Right cardiac atrium (tissue), 5 donors: ENCODE data around the gene PACS1. TPM values are rescaled to one million over a fixed set of nuclear protein-coding genes. Genes with fewer than 3 reads are reported as not detected.
"Not testable (repeated sequence)": the region's sequence is repeated elsewhere in the genome, so short reads cannot be mapped to it uniquely, and the experiment has no call there.

ENCODE experiments used
- ATAC-seq, 2 donors: fragments of 200-7000 bp; cut with Tn5 transposase; one replicate each; pipeline versions ENCODE4 v1.8.0 to v1.9.1; 2020; ENCODE audit warnings: moderate library complexity in 2 of 2, mild to moderate bottlenecking in 1 of 2
- DNase-seq, 3 donors: peaks; one replicate each; pipeline ENCODE4 v3.0.0-alpha.2; 2020
- H3K27ac ChIP-seq: one replicate; pipeline ENCODE4 v1.5.1; 2013; ENCODE audit warnings: mild to moderate bottlenecking, low read length, control low read depth, moderate library complexity
- H3K27me3 ChIP-seq: one replicate; pipeline ENCODE4 v1.6.1; 2013; ENCODE audit not compliant: control insufficient read depth, insufficient read depth
- H3K4me1 ChIP-seq: one replicate; pipeline ENCODE4 v1.6.1; 2013; ENCODE audit warnings: low read length; ENCODE audit not compliant: control insufficient read depth, insufficient read depth
- H3K4me3 ChIP-seq: one replicate; pipeline ENCODE4 v1.5.1; 2013; ENCODE audit warnings: low read length, control low read depth
- H3K9me3 ChIP-seq: one replicate; pipeline ENCODE4 v1.6.1; 2013; ENCODE audit warnings: low read length; ENCODE audit not compliant: control insufficient read depth
- WGBS: extraction: QIAGEN DNeasy Blood & Tissue Kit; methylation state at CpG from one replicate; pipeline ENCODE4 v1.1.7; 2013; 5-methylcytosine and 5-hydroxymethylcytosine counted together
- intact Hi-C, 4 donors: fragments of 100-400 bp; cut with DNase I; formaldehyde crosslinking; loops; one replicate each; pipeline versions ENCODE4 v1.11.0 to v1.14.0; 2022 to 2023
- polyA plus RNA-seq: library from polyadenylated mRNA; stranded (reverse); fragments of 200-250 nt; gene quantifications from one replicate; pipeline ENCODE4 v1.2.3, GENCODE V29; 2013
- total RNA-seq, 4 donors: library from RNA; stranded (reverse); fragmentation: NEBNext Ultra II Directional; extraction: Animal tissue kit (Norgen Biotek cat#: 25700); gene quantifications; one replicate each; pipeline ENCODE4 v1.2.1, GENCODE V29; 2021
- donor health status: healthy with polysubstance abuse.
- donor health status: DM: no; HTN: yes; CAD: no.
- donor health status: DM: no; HTN: no; CAD: no.
- donor health status: DM: no; HTN: yes; CAD: no; lungs with severe emphysema.
- donor health status: DM: yes; HTN: yes; CAD: no.

The PACS1 gene
- total and polyA plus RNA-seq, 5 donors = 30.9 to 82.5 (median 52.0) TPM

- intact Hi-C loops = no loop called here
- DNase-seq = peak in 2 of 3 donors; percentile 67 to 71
- H3K9me3 ChIP-seq = no peaks in the 10 kb centered on the region
- no peak for ATAC-seq
- no peaks in the 10 kb centered on the region for H3K27me3 ChIP-seq
- 3% methylated on average over 32 of the region's 32 CpGs for WGBS
- H3K4me1 ChIP-seq = peaks cover 6% of the 10 kb centered on the region
- H3K27ac ChIP-seq = peak overlapping the region; percentile 98
- peak overlapping the region; percentile 96 for H3K4me3 ChIP-seq
Measured at GRCh38 chr11:66268952-66269905, 199.2 kb downstream of the PACS1 start.

- Histone ChIP-seq H3K4me3 (no peak overlapping the region), H3K9me3 (no peaks in the 10 kb centered on the region), H3K27ac (no peak overlapping the region), H3K27me3 (no peaks in the 10 kb centered on the region), H3K4me1 (peaks cover 4% of the 10 kb centered on the region)
- DNase-seq (no peak), ATAC-seq (no peak)
- intact Hi-C loops = no loop called here
- 93% methylated on average over 7 of the region's 7 CpGs for WGBS
Measured at GRCh38 chr11:66271816-66272215, 201.7 kb downstream of the PACS1 start.

GRCh38 chr11:66272596-66272995 is 202.5 kb downstream of the PACS1 start:
- 95% methylated on average over 2 of the region's 2 CpGs for WGBS
- intact Hi-C loops = no loop called here
- peaks cover 2% of the 10 kb centered on the region for H3K4me1 ChIP-seq

GRCh38 chr11:66274219-66274618 is 204.1 kb downstream of the PACS1 start:
- 42% methylated on average over 1 of the region's 1 CpG for WGBS
- intact Hi-C loops = no loop called here
- ATAC-seq (no peak), DNase-seq (no peak)
- H3K27ac ChIP-seq = no peak overlapping the region
- H3K27me3 ChIP-seq = no peaks in the 10 kb centered on the region
- peaks cover 2% of the 10 kb centered on the region for H3K4me1 ChIP-seq
- H3K9me3 ChIP-seq = no peaks in the 10 kb centered on the region
- no peak overlapping the region for H3K4me3 ChIP-seq

More at GRCh38 chr11:66272596-66272995, 202.5 kb downstream of the PACS1 start:
- no peaks in the 10 kb centered on the region for H3K27me3 ChIP-seq
- H3K9me3 ChIP-seq = no peaks in the 10 kb centered on the region
- ATAC-seq = no peak
- DNase-seq = no peak
- no peak overlapping the region for H3K27ac ChIP-seq
- H3K4me3 ChIP-seq = no peak overlapping the region

- intact Hi-C loops = no loop called here
- peaks cover under 1% of the 10 kb centered on the region for H3K4me1 ChIP-seq
- DNase-seq = peak in 1 of 3 donors; percentile 27
- no peak overlapping the region for H3K27ac ChIP-seq
- ATAC-seq = no peak
- H3K9me3 ChIP-seq = no peaks in the 10 kb centered on the region
- 88% methylated on average over 8 of the region's 8 CpGs for WGBS
- H3K27me3 ChIP-seq = no peaks in the 10 kb centered on the region
- no peak overlapping the region for H3K4me3 ChIP-seq
Measured at GRCh38 chr11:66275396-66275795, 205.3 kb downstream of the PACS1 start.

GRCh38 chr11:66275984-66276612 is 206.0 kb downstream of the PACS1 start:
- ATAC-seq = no peak
- peak in 2 of 3 donors; percentile 47 to 61 for DNase-seq
- Histone ChIP-seq H3K4me3 (no peak overlapping the region), H3K9me3 (no peaks in the 10 kb centered on the region), H3K4me1 (no peaks in the 10 kb centered on the region), H3K27ac (no peak overlapping the region), H3K27me3 (no peaks in the 10 kb centered on the region)
- 83% methylated on average over 14 of the region's 14 CpGs for WGBS
- intact Hi-C loops = no loop called here

GRCh38 chr11:66276619-66277018 is 206.5 kb downstream of the PACS1 start:
- peak in 2 of 3 donors; percentile 27 to 36 for DNase-seq
- H3K27ac ChIP-seq, intact Hi-C loops, H3K27me3 ChIP-seq, H3K4me3 ChIP-seq, H3K9me3 ChIP-seq, H3K4me1 ChIP-seq: not testable (repeated sequence)
- 70% methylated on average over 13 of the region's 13 CpGs for WGBS
- ATAC-seq = peak; percentile 1 to 3

GRCh38 chr11:66277064-66277463 is 207.0 kb downstream of the PACS1 start:
- H3K4me1 ChIP-seq, H3K27me3 ChIP-seq, H3K9me3 ChIP-seq, H3K4me3 ChIP-seq, intact Hi-C loops, H3K27ac ChIP-seq: not testable (repeated sequence)
- DNase-seq = peak in 2 of 3 donors; percentile 40 to 46
- 80% methylated on average over 4 of the region's 4 CpGs for WGBS
- peak in 1 of 2 donors; percentile 3 for ATAC-seq

GRCh38 chr11:66277471-66278362 is 207.6 kb downstream of the PACS1 start, which contains the start of gene CNIH2:
Gene CNIH2, plus strand, starts transcription at chr11:66278175. Its CDS starts 282 bp downstream, at chr11:66278457.
- DNase-seq = peak in 2 of 3 donors; percentile 78 to 79
- H3K27ac ChIP-seq = no peak within 1 kb of the TSS
- 4% methylated on average over 84 of the region's 84 CpGs for WGBS
- H3K9me3 ChIP-seq = no peaks in the 10 kb centered on the region
- intact Hi-C loops = no loop called here
- peak within 1 kb of the TSS; percentile 52 for H3K4me3 ChIP-seq
- H3K27me3 ChIP-seq = no peaks in the 10 kb centered on the region
- peak; percentile 6 to 7 for ATAC-seq
- H3K4me1 ChIP-seq = no peaks in the 10 kb centered on the region

GRCh38 chr11:66278363-66279091 is 208.5 kb downstream of the PACS1 start:
- intact Hi-C loops = no loop called here
- ATAC-seq (no peak), DNase-seq (peak in 2 of 3 donors; percentile 47 to 51)
- H3K4me1 ChIP-seq = no peaks in the 10 kb centered on the region
- H3K27ac ChIP-seq = no peak overlapping the region
- no peaks in the 10 kb centered on the region for H3K9me3 ChIP-seq
- 2% methylated on average over 45 of the region's 45 CpGs for WGBS
- H3K27me3 ChIP-seq = no peaks in the 10 kb centered on the region
- peak overlapping the region; percentile 52 for H3K4me3 ChIP-seq
